Activated T-cell treated with anti-CD3 and anti-CD28 coated beads, Interleukin-2, amount 50 U/mL, for 4 hours (primary cell): ENCODE data around the gene AATK. TPM values are rescaled to one million over a fixed set of nuclear protein-coding genes. Genes with fewer than 3 reads are reported as not detected.

ENCODE experiments used
- ATAC-seq, 2 donors: fragments of 200-7000 bp; cut with Tn5 transposase; one replicate each; pipeline ENCODE4 v1.10.0; 2021
- DNase-seq: peaks from one replicate; pipeline ENCODE4 v3.0.0-alpha.2; 2020
- H3K27me3 Mint-ChIP-seq: one replicate; pipeline ENCODE4 v1.8.0; 2021; ENCODE audit warnings: low read depth, mixed read lengths
- H3K36me3 Mint-ChIP-seq: one replicate; pipeline ENCODE4 v1.8.0; 2022; ENCODE audit warnings: mixed read lengths; ENCODE audit not compliant: insufficient read depth
- H3K4me1 Mint-ChIP-seq: one replicate; pipeline ENCODE4 v1.8.0; 2021; ENCODE audit warnings: low read depth, mixed read lengths
- H3K4me3 Mint-ChIP-seq: one replicate; pipeline ENCODE4 v1.8.0; 2021; ENCODE audit warnings: mild to moderate bottlenecking, moderate library complexity, mixed read lengths
- H3K9me3 Mint-ChIP-seq: one replicate; pipeline ENCODE4 v1.8.0; 2021; ENCODE audit warnings: mixed read lengths
- total RNA-seq, 3 donors: library from RNA; stranded (reverse); gene quantifications; one replicate each; pipeline ENCODE4 v1.2.1, GENCODE V29; 2021

The AATK gene
- total RNA-seq, 3 donors from 2014 or later, result 0.46 to 3.8 (median 0.87) TPM

GRCh38 chr17:81093619-81094508 is 72.2 kb downstream of the AATK start:
- H3K4me3 Mint-ChIP-seq, result no peak overlapping the region
- no peak for ATAC-seq
- H3K4me1 Mint-ChIP-seq, result peaks cover 42% of the 10 kb centered on the region

GRCh38 chr17:81092518-81093095 is 73.4 kb downstream of the AATK start:
- Mint-ChIP-seq H3K36me3 (no peaks in the 10 kb centered on the region), H3K4me1 (peaks cover 37% of the 10 kb centered on the region), H3K27me3 (no peaks in the 10 kb centered on the region), H3K4me3 (no peak overlapping the region), H3K9me3 (no peaks in the 10 kb centered on the region)
- ATAC-seq (no peak), DNase-seq (no peak)

More at GRCh38 chr17:81093619-81094508, 72.2 kb downstream of the AATK start:
- Mint-ChIP-seq H3K27me3 (no peaks in the 10 kb centered on the region), H3K9me3 (no peaks in the 10 kb centered on the region), H3K36me3 (no peaks in the 10 kb centered on the region)
- no peak for DNase-seq

- Mint-ChIP-seq H3K27me3 (no peaks in the 10 kb centered on the region), H3K4me1 (peaks cover 34% of the 10 kb centered on the region), H3K4me3 (no peak overlapping the region), H3K36me3 (no peaks in the 10 kb centered on the region), H3K9me3 (no peaks in the 10 kb centered on the region)
- DNase-seq (no peak), ATAC-seq (no peak)
These were observed 74.1 kb downstream of the AATK start for GRCh38 chr17:81091774-81092517.

- DNase-seq, result no peak
- no peak overlapping the region for H3K4me3 Mint-ChIP-seq
- H3K4me1 Mint-ChIP-seq, result peaks cover 27% of the 10 kb centered on the region
- ATAC-seq, result no peak
- no peaks in the 10 kb centered on the region for H3K36me3 Mint-ChIP-seq
- H3K9me3 Mint-ChIP-seq, result no peaks in the 10 kb centered on the region
- H3K27me3 Mint-ChIP-seq, result no peaks in the 10 kb centered on the region
These were observed 74.9 kb downstream of the AATK start for GRCh38 chr17:81091154-81091553.

- Mint-ChIP-seq H3K27me3 (no peaks in the 10 kb centered on the region), H3K36me3 (no peaks in the 10 kb centered on the region)
These were observed 75.5 kb downstream of the AATK start for GRCh38 chr17:81090361-81091136.

GRCh38 chr17:81086789-81087551 is 79.1 kb downstream of the AATK start:
- no peak overlapping the region for H3K4me3 Mint-ChIP-seq
- no peaks in the 10 kb centered on the region for H3K36me3 Mint-ChIP-seq
- H3K27me3 Mint-ChIP-seq, result no peaks in the 10 kb centered on the region
- peaks cover 5% of the 10 kb centered on the region for H3K4me1 Mint-ChIP-seq
- DNase-seq, result no peak
- H3K9me3 Mint-ChIP-seq, result no peaks in the 10 kb centered on the region
- no peak for ATAC-seq

More at GRCh38 chr17:81090361-81091136, 75.5 kb downstream of the AATK start:
- DNase-seq, result peak; percentile 19
- ATAC-seq, result no peak
- H3K4me3 Mint-ChIP-seq, result no peak overlapping the region
- H3K4me1 Mint-ChIP-seq, result peaks cover 21% of the 10 kb centered on the region
- H3K9me3 Mint-ChIP-seq, result no peaks in the 10 kb centered on the region

- ATAC-seq (no peak), DNase-seq (no peak)
- H3K27me3 Mint-ChIP-seq, result no peaks in the 10 kb centered on the region
- no peak overlapping the region for H3K4me3 Mint-ChIP-seq
- H3K36me3 Mint-ChIP-seq, result no peaks in the 10 kb centered on the region
- no peaks in the 10 kb centered on the region for H3K9me3 Mint-ChIP-seq
- peaks cover 2% of the 10 kb centered on the region for H3K4me1 Mint-ChIP-seq
These were observed 80.6 kb downstream of the AATK start for GRCh38 chr17:81085420-81085911.

- Mint-ChIP-seq H3K4me1 (peaks cover 2% of the 10 kb centered on the region), H3K27me3 (no peaks in the 10 kb centered on the region), H3K9me3 (no peaks in the 10 kb centered on the region), H3K36me3 (no peaks in the 10 kb centered on the region), H3K4me3 (no peak overlapping the region)
- ATAC-seq (no peak), DNase-seq (no peak)
These were observed 81.2 kb downstream of the AATK start for GRCh38 chr17:81084680-81085419.

- H3K4me3 Mint-ChIP-seq, result no peak overlapping the region
- DNase-seq (no peak), ATAC-seq (no peak)
- no peaks in the 10 kb centered on the region for H3K9me3 Mint-ChIP-seq
- peaks cover 2% of the 10 kb centered on the region for H3K4me1 Mint-ChIP-seq
- H3K36me3 Mint-ChIP-seq, result no peaks in the 10 kb centered on the region
- H3K27me3 Mint-ChIP-seq, result no peaks in the 10 kb centered on the region
These were observed 82.8 kb downstream of the AATK start for GRCh38 chr17:81083125-81083765.

GRCh38 chr17:81082177-81083073 is 83.6 kb downstream of the AATK start:
- no peaks in the 10 kb centered on the region for H3K9me3 Mint-ChIP-seq
- H3K4me1 Mint-ChIP-seq, result no peaks in the 10 kb centered on the region
- H3K4me3 Mint-ChIP-seq, result no peak overlapping the region
- no peaks in the 10 kb centered on the region for H3K27me3 Mint-ChIP-seq
- H3K36me3 Mint-ChIP-seq, result no peaks in the 10 kb centered on the region
- DNase-seq (no peak), ATAC-seq (no peak)

- H3K36me3 Mint-ChIP-seq, result no peaks in the 10 kb centered on the region
- no peak for ATAC-seq
- no peaks in the 10 kb centered on the region for H3K9me3 Mint-ChIP-seq
- no peaks in the 10 kb centered on the region for H3K27me3 Mint-ChIP-seq
- H3K4me3 Mint-ChIP-seq, result no peak overlapping the region
- DNase-seq, result no peak
- no peaks in the 10 kb centered on the region for H3K4me1 Mint-ChIP-seq
These were observed 84.5 kb downstream of the AATK start for GRCh38 chr17:81081222-81082176.
